ENCODE data around the gene U2AF1. TPM values are rescaled to one million over a fixed set of nuclear protein-coding genes. Genes with fewer than 3 reads are reported as not detected.
"Not testable (repeated sequence)": the region's sequence is repeated elsewhere in the genome, so short reads cannot be mapped to it uniquely, and the experiment has no call there.

The U2AF1 gene
- total RNA-seq, 2 donors from 2014 or later = 61.8 to 135 TPM

DNA sequence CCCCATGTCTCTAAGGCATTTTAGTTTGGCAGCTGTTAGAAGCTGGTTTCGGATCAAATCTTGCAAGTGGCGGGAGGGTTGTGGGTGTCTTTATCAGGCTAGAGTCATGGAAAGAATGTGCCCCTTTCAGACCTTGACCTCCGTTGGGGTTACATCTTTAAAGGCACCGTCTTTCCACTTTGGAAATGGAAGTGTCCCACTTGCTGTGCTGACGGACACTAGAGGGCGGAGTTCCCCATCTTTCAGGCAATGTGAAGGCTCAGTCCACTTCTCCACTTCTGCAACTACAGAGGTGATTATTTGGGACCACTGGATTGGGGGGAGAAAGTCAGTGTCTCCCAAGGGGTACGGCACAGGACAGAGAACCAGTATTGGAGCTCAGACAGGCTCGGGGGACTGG, 31.6 kb upstream of the U2AF1 start:
- H3K9me3 Mint-ChIP-seq; H3K9me3 ChIP-seq (ENCODE audit: control insufficient read depth, low read length); H3K27ac ChIP-seq (ENCODE audit: low read depth, low read length); H3K27me3 ChIP-seq (ENCODE audit: control insufficient read depth, insufficient read depth, low read length, poor library complexity, severe bottlenecking); H3K27ac Mint-ChIP-seq; H3K4me3 ChIP-seq (ENCODE audit: low read length); DNase-seq; H3K27me3 Mint-ChIP-seq (ENCODE audit: insufficient read depth); H3K36me3 Mint-ChIP-seq (ENCODE audit: low read depth); H3K4me1 Mint-ChIP-seq; H3K9ac ChIP-seq (ENCODE audit: extremely low read depth, low read length, poor library complexity, severe bottlenecking); H3K4me3 Mint-ChIP-seq; H3K4me1 ChIP-seq (ENCODE audit: control insufficient read depth, insufficient read depth, low read length); H3K36me3 ChIP-seq (ENCODE audit: control insufficient read depth, insufficient read depth, low read length): not testable (repeated sequence)
- TF ChIP-seq, protein P1, sequence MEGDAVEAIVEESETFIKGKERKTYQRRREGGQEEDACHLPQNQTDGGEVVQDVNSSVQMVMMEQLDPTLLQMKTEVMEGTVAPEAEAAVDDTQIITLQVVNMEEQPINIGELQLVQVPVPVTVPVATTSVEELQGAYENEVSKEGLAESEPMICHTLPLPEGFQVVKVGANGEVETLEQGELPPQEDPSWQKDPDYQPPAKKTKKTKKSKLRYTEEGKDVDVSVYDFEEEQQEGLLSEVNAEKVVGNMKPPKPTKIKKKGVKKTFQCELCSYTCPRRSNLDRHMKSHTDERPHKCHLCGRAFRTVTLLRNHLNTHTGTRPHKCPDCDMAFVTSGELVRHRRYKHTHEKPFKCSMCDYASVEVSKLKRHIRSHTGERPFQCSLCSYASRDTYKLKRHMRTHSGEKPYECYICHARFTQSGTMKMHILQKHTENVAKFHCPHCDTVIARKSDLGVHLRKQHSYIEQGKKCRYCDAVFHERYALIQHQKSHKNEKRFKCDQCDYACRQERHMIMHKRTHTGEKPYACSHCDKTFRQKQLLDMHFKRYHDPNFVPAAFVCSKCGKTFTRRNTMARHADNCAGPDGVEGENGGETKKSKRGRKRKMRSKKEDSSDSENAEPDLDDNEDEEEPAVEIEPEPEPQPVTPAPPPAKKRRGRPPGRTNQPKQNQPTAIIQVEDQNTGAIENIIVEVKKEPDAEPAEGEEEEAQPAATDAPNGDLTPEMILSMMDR (conservative IDR thresholded peaks at IDR 0.05) = peak; percentile 40
- WGBS, 2 experiments (ENCODE audit: insufficient coverage in 1 of 2, insufficient read length in 1 of 2) = no CpG with 5 or more reads among the region's 8 CpGs

- not testable (repeated sequence) for H3K4me3 ChIP-seq (ENCODE audit: low read length); H3K4me1 Mint-ChIP-seq; H3K4me3 Mint-ChIP-seq; H3K27ac Mint-ChIP-seq; H3K9me3 Mint-ChIP-seq; H3K9ac ChIP-seq (ENCODE audit: extremely low read depth, low read length, poor library complexity, severe bottlenecking); H3K36me3 ChIP-seq (ENCODE audit: control insufficient read depth, insufficient read depth, low read length); H3K36me3 Mint-ChIP-seq (ENCODE audit: low read depth); H3K27me3 ChIP-seq (ENCODE audit: control insufficient read depth, insufficient read depth, low read length, poor library complexity, severe bottlenecking); H3K27me3 Mint-ChIP-seq (ENCODE audit: insufficient read depth); H3K9me3 ChIP-seq (ENCODE audit: control insufficient read depth, low read length); H3K27ac ChIP-seq (ENCODE audit: low read depth, low read length); H3K4me1 ChIP-seq (ENCODE audit: control insufficient read depth, insufficient read depth, low read length); DNase-seq
- no CpG with 5 or more reads among the region's 10 CpGs for WGBS, 2 experiments (ENCODE audit: insufficient coverage in 1 of 2, insufficient read length in 1 of 2)
Observed at GRCh38 chr21:43134520-43134919, 27.1 kb upstream of the U2AF1 start.

DNA sequence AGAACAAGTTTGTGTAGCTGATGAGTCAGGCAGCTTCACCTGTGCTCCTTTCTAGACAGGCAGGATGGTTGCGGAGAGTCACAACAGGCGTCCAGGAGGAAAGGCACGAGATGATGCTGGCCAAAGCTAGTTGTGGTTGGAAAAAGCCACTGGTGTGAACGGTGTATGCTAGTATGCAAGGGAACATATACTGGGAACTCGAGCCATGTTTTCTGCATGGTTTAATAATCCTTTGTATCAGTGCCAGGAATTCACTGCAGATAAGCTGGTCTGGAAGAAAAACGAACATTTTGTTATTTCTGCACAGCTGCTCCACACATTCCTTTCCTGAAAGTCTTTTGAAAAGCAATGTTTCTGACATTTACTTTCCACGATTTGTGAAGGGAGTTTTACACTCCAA, 22.7 kb upstream of the U2AF1 start:
- not testable (repeated sequence) for H3K4me1 Mint-ChIP-seq; H3K9ac ChIP-seq (ENCODE audit: extremely low read depth, low read length, poor library complexity, severe bottlenecking); H3K27me3 ChIP-seq (ENCODE audit: control insufficient read depth, insufficient read depth, low read length, poor library complexity, severe bottlenecking); H3K27ac ChIP-seq (ENCODE audit: low read depth, low read length); DNase-seq; H3K27me3 Mint-ChIP-seq (ENCODE audit: insufficient read depth); H3K4me3 ChIP-seq (ENCODE audit: low read length); H3K9me3 Mint-ChIP-seq; H3K27ac Mint-ChIP-seq; H3K4me3 Mint-ChIP-seq; H3K4me1 ChIP-seq (ENCODE audit: control insufficient read depth, insufficient read depth, low read length); H3K9me3 ChIP-seq (ENCODE audit: control insufficient read depth, low read length); H3K36me3 ChIP-seq (ENCODE audit: control insufficient read depth, insufficient read depth, low read length); H3K36me3 Mint-ChIP-seq (ENCODE audit: low read depth)
- WGBS, 2 experiments (ENCODE audit: insufficient coverage in 1 of 2, insufficient read length in 1 of 2) = no CpG with 5 or more reads among the region's 7 CpGs

- H3K27ac Mint-ChIP-seq; H3K36me3 Mint-ChIP-seq (ENCODE audit: low read depth); H3K9ac ChIP-seq (ENCODE audit: extremely low read depth, low read length, poor library complexity, severe bottlenecking); H3K4me1 ChIP-seq (ENCODE audit: control insufficient read depth, insufficient read depth, low read length); H3K4me3 ChIP-seq (ENCODE audit: low read length); DNase-seq; H3K4me3 Mint-ChIP-seq; H3K9me3 ChIP-seq (ENCODE audit: control insufficient read depth, low read length); H3K9me3 Mint-ChIP-seq; H3K27me3 Mint-ChIP-seq (ENCODE audit: insufficient read depth); H3K4me1 Mint-ChIP-seq; H3K27ac ChIP-seq (ENCODE audit: low read depth, low read length); H3K36me3 ChIP-seq (ENCODE audit: control insufficient read depth, insufficient read depth, low read length); H3K27me3 ChIP-seq (ENCODE audit: control insufficient read depth, insufficient read depth, low read length, poor library complexity, severe bottlenecking): not testable (repeated sequence)
- WGBS, 2 experiments (ENCODE audit: insufficient coverage in 1 of 2, insufficient read length in 1 of 2) = no CpG with 5 or more reads among the region's 4 CpGs
Observed at GRCh38 chr21:43115956-43116355, 8.6 kb upstream of the U2AF1 start.

DNA sequence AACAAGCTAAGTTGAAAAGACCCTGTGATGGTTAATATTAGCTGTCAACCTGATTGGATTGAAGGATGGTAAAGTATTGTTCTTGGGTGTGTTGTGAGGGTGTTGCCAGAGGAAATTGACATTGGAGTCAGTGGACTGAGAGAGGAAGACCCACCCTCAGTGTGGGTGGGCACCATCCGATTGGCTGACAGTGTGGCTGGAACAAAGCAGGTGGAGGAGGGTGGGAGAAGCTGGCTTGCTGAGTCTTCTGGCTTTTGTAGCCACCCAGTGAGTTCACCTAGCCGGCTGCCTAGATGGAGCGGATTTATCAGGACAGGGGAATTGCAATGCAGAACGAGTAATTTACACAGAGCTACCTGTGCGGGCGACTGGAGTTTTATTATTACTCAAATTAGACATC, 7.1 kb upstream of the U2AF1 start:
- not testable (repeated sequence) for H3K9me3 Mint-ChIP-seq; H3K4me1 ChIP-seq (ENCODE audit: control insufficient read depth, insufficient read depth, low read length); H3K9ac ChIP-seq (ENCODE audit: extremely low read depth, low read length, poor library complexity, severe bottlenecking); H3K9me3 ChIP-seq (ENCODE audit: control insufficient read depth, low read length); H3K27me3 ChIP-seq (ENCODE audit: control insufficient read depth, insufficient read depth, low read length, poor library complexity, severe bottlenecking); H3K4me1 Mint-ChIP-seq; H3K4me3 ChIP-seq (ENCODE audit: low read length); H3K36me3 ChIP-seq (ENCODE audit: control insufficient read depth, insufficient read depth, low read length); H3K27me3 Mint-ChIP-seq (ENCODE audit: insufficient read depth); H3K36me3 Mint-ChIP-seq (ENCODE audit: low read depth); H3K27ac Mint-ChIP-seq; H3K4me3 Mint-ChIP-seq; DNase-seq; H3K27ac ChIP-seq (ENCODE audit: low read depth, low read length)
- WGBS, 2 experiments (ENCODE audit: insufficient coverage in 1 of 2, insufficient read length in 1 of 2) = no CpG with 5 or more reads among the region's 6 CpGs

DNA sequence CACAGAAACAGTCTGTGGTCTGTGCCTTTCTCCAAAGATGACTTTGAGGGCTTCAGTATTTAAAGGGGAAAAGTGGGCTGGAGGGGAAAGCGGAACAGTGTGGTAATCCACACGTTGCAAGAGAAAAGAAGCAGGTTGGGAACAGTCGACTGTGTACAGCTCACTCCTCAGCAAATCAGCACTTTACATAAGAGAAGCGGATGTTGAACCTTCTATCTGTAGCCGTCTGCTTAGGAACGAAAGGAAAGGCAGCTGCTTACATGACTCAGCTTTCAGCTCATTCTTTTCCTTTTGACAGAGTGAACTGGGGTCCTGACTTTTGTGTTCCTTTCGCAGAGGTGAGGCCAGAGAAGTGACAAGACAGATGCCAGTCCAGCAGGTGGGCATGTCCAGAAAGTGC, 1.6 kb upstream of the U2AF1 start:
- not testable (repeated sequence) for H3K27ac Mint-ChIP-seq; H3K4me1 ChIP-seq (ENCODE audit: control insufficient read depth, insufficient read depth, low read length); H3K4me1 Mint-ChIP-seq; H3K36me3 Mint-ChIP-seq (ENCODE audit: low read depth); H3K27ac ChIP-seq (ENCODE audit: low read depth, low read length); H3K9ac ChIP-seq (ENCODE audit: extremely low read depth, low read length, poor library complexity, severe bottlenecking); H3K27me3 Mint-ChIP-seq (ENCODE audit: insufficient read depth); DNase-seq; H3K36me3 ChIP-seq (ENCODE audit: control insufficient read depth, insufficient read depth, low read length); H3K9me3 Mint-ChIP-seq; H3K4me3 ChIP-seq (ENCODE audit: low read length); H3K9me3 ChIP-seq (ENCODE audit: control insufficient read depth, low read length); H3K4me3 Mint-ChIP-seq; H3K27me3 ChIP-seq (ENCODE audit: control insufficient read depth, insufficient read depth, low read length, poor library complexity, severe bottlenecking)
- WGBS, 2 experiments (ENCODE audit: insufficient coverage in 1 of 2, insufficient read length in 1 of 2) = no CpG with 5 or more reads among the region's 7 CpGs

- not testable (repeated sequence) for H3K4me3 Mint-ChIP-seq, H3K4me1 Mint-ChIP-seq
Observed at GRCh38 chr21:43108177-43108576, 807 bp upstream of the U2AF1 start.

More at GRCh38 chr21:43108177-43108576, 807 bp upstream of the U2AF1 start:
- H3K27ac Mint-ChIP-seq; H3K9me3 Mint-ChIP-seq; H3K36me3 Mint-ChIP-seq (ENCODE audit: low read depth); H3K27me3 ChIP-seq (ENCODE audit: control insufficient read depth, insufficient read depth, low read length, poor library complexity, severe bottlenecking); H3K27ac ChIP-seq (ENCODE audit: low read depth, low read length); H3K9ac ChIP-seq (ENCODE audit: extremely low read depth, low read length, poor library complexity, severe bottlenecking); H3K4me1 ChIP-seq (ENCODE audit: control insufficient read depth, insufficient read depth, low read length); H3K36me3 ChIP-seq (ENCODE audit: control insufficient read depth, insufficient read depth, low read length); H3K27me3 Mint-ChIP-seq (ENCODE audit: insufficient read depth); H3K4me3 ChIP-seq (ENCODE audit: low read length); H3K9me3 ChIP-seq (ENCODE audit: control insufficient read depth, low read length); DNase-seq: not testable (repeated sequence)
- no CpG with 5 or more reads among the region's 17 CpGs for WGBS, 2 experiments (ENCODE audit: insufficient coverage in 1 of 2, insufficient read length in 1 of 2)

All from endodermal cell (in vitro differentiated cells).